ENCODE data around the gene SORCS1.

The SORCS1 gene

GRCh38 chr10:106567629-106568028 lies 596.9 kb downstream of the SORCS1 start:
- no peak for DNase-seq (ENCODE audit: low read depth, low spot score)
- in situ Hi-C loops (cut with HindIII; ENCODE audit: low sequenced_read_pairs): no loop called here
- H3K4me3 ChIP-seq (ENCODE audit: low read depth, low read length): no peak overlapping the region
- TF ChIP-seq CTCF (IDR thresholded peaks at IDR 0.05; ENCODE audit: low read depth, low read length): no peak

- no peak for TF ChIP-seq CTCF (IDR thresholded peaks at IDR 0.05; ENCODE audit: low read depth, low read length)
- no peak for DNase-seq (ENCODE audit: low read depth, low spot score)
- in situ Hi-C loops (cut with HindIII; ENCODE audit: low sequenced_read_pairs): no loop called here
Observed at GRCh38 chr10:106566873-106567272, 597.6 kb downstream of the SORCS1 start.

GRCh38 chr10:106565546-106565945 lies 599.0 kb downstream of the SORCS1 start:
- in situ Hi-C loops (cut with HindIII; ENCODE audit: low sequenced_read_pairs): no loop called here
- no peak overlapping the region for H3K4me3 ChIP-seq (ENCODE audit: low read depth, low read length)
- DNase-seq (ENCODE audit: low read depth, low spot score): peak; percentile 30
- TF ChIP-seq CTCF (IDR thresholded peaks at IDR 0.05; ENCODE audit: low read depth, low read length): no peak

More at GRCh38 chr10:106566873-106567272, 597.6 kb downstream of the SORCS1 start:
- no peak overlapping the region for H3K4me3 ChIP-seq (ENCODE audit: low read depth, low read length)

GRCh38 chr10:106563384-106563783 lies 601.1 kb downstream of the SORCS1 start:
- TF ChIP-seq CTCF (IDR thresholded peaks at IDR 0.05; ENCODE audit: low read depth, low read length): no peak
- DNase-seq (ENCODE audit: low read depth, low spot score): no peak
- H3K4me3 ChIP-seq (ENCODE audit: low read depth, low read length): no peak overlapping the region
- in situ Hi-C loops (cut with HindIII; ENCODE audit: low sequenced_read_pairs): no loop called here

- no peak overlapping the region for H3K4me3 ChIP-seq (ENCODE audit: low read depth, low read length)
- in situ Hi-C loops (cut with HindIII; ENCODE audit: low sequenced_read_pairs): no loop called here
- TF ChIP-seq CTCF (IDR thresholded peaks at IDR 0.05; ENCODE audit: low read depth, low read length): no peak
- peak; percentile 84 for DNase-seq (ENCODE audit: low read depth, low spot score)
Observed at GRCh38 chr10:106560925-106561640, 603.4 kb downstream of the SORCS1 start.

- peak; percentile 83 for DNase-seq (ENCODE audit: low read depth, low spot score)
- no peak overlapping the region for H3K4me3 ChIP-seq (ENCODE audit: low read depth, low read length)
- in situ Hi-C loops (cut with HindIII; ENCODE audit: low sequenced_read_pairs): no loop called here
- TF ChIP-seq CTCF (IDR thresholded peaks at IDR 0.05; ENCODE audit: low read depth, low read length): no peak
Observed at GRCh38 chr10:106559442-106559841, 605.1 kb downstream of the SORCS1 start.

All from astrocyte of the spinal cord (primary cell).